Uterus (tissue), 4 donors: Measurements from ENCODE around the gene TSTD1. TPM values are rescaled to one million over a fixed set of nuclear protein-coding genes. Genes with fewer than 3 reads are reported as not detected.

Experiments used
- DNase-seq, 2 donors: peaks; one replicate each; pipeline ENCODE4 v3.0.0-alpha.2; 2019 to 2020
- H3K27ac ChIP-seq, 2 donors: fragments of 200-600 bp; sonication (generic); 1 replicate in 1 of 2; 2 replicates in 1 of 2; pipeline ENCODE4 v1.5.1; 2016 to 2018
- H3K27me3 ChIP-seq, 2 donors: fragments of 200-600 bp; sonication (generic); one replicate each; pipeline ENCODE4 v1.5.1; 2018 to 2019; ENCODE audit warnings: control low read depth in 1 of 2
- H3K36me3 ChIP-seq, 2 donors: fragments of 200-600 bp; sonication (generic); one replicate each; pipeline ENCODE4 v1.5.1; 2019; ENCODE audit warnings: control low read depth in 1 of 2
- H3K4me1 ChIP-seq, 2 donors: fragments of 200-600 bp; sonication (generic); one replicate each; pipeline ENCODE4 v1.5.1; 2018 to 2019; ENCODE audit warnings: control low read depth in 1 of 2
- H3K4me3 ChIP-seq, 2 donors: fragments of 200-600 bp; sonication (generic); 1 replicate in 1 of 2; 2 replicates in 1 of 2; pipeline ENCODE4 v1.5.1; 2018 to 2019; ENCODE audit warnings: mild to moderate bottlenecking in 1 of 2
- H3K9me3 ChIP-seq, 2 donors: fragments of 200-600 bp; sonication (generic); one replicate each; pipeline ENCODE4 v1.5.1; 2019; ENCODE audit warnings: control low read depth in 1 of 2
- CTCF ChIP-seq, 4 experiments: fragments of 200-600 bp in 2 of 4; fragments of 450-650 bp in 2 of 4; sonication (generic) in 2 of 4; IDR thresholded peaks; one replicate each; pipeline ENCODE4 v1.5.1; 2016 to 2019; ENCODE audit warnings: antibody characterized with exemption in 4 of 4, mild to moderate bottlenecking in 2 of 4, moderate library complexity in 1 of 4
- POLR2A ChIP-seq, 2 donors: fragments of 450-650 bp; IDR thresholded peaks; one replicate each; pipeline ENCODE4 v1.6.1; 2016; ENCODE audit warnings: antibody characterized with exemption in 2 of 2, mild to moderate bottlenecking in 1 of 2, moderate library complexity in 1 of 2
- intact Hi-C: fragments of 100-400 bp; cut with DNase I; formaldehyde crosslinking; loops from one replicate; pipeline ENCODE4 v1.15.1; 2023; ENCODE audit warnings: low total_unique reads
- total RNA-seq, 4 donors: library from RNA; depleted of rRNA in 3 of 4; stranded (reverse); fragments of >200 nt in 3 of 4; gene quantifications; one replicate each; pipeline versions ENCODE4 v1.1.0 to v1.2.4, GENCODE V29; 2014 to 2023
- donor health status: DM: yes; HTN: yes; CAD: no.

Gene TSTD1
- total RNA-seq, 4 donors from 2014 or later = 5.6 to 20.3 TPM; not detected in 2

GRCh38 chr1:161044535-161044907 lies 5.8 kb upstream of the TSTD1 start:
- Histone ChIP-seq H3K27ac (peak overlapping the region; percentile 93 to 97), H3K9me3 (no peaks in the 10 kb centered on the region), H3K27me3 (no peaks in the 10 kb centered on the region), H3K36me3 (no peaks in the 10 kb centered on the region), H3K4me1 (peaks cover 0 to 6% of the 10 kb centered on the region in 2 donors), H3K4me3 (peak overlapping the region; percentile 78 to 87)
- TF ChIP-seq POLR2A (IDR thresholded peaks at IDR 0.05) (no peak), CTCF (IDR thresholded peaks at IDR 0.05) (no peak)
- DNase-seq = no peak
- intact Hi-C loops = no loop called here

GRCh38 chr1:161039546-161039945 lies 782 bp upstream of the TSTD1 start:
- H3K27ac ChIP-seq = no peak overlapping the region
- no peak for TF ChIP-seq POLR2A (IDR thresholded peaks at IDR 0.05)
- no peak for TF ChIP-seq CTCF (IDR thresholded peaks at IDR 0.05)
- H3K27me3 ChIP-seq = no peaks in the 10 kb centered on the region
- peaks cover 0 to 6% of the 10 kb centered on the region in 2 donors for H3K4me1 ChIP-seq
- H3K36me3 ChIP-seq = no peaks in the 10 kb centered on the region
- no peak for DNase-seq
- intact Hi-C loops = no loop called here
- no peak overlapping the region for H3K4me3 ChIP-seq
- H3K9me3 ChIP-seq = no peaks in the 10 kb centered on the region

- peaks cover 0 to 3% of the 10 kb centered on the region in 2 donors for H3K4me1 ChIP-seq
- intact Hi-C loops = no loop called here
- no peak for DNase-seq
- no peaks in the 10 kb centered on the region for H3K9me3 ChIP-seq
- H3K27me3 ChIP-seq = no peaks in the 10 kb centered on the region
- peak overlapping the region in 1 of 2 donors; percentile 46 for H3K4me3 ChIP-seq
- TF ChIP-seq CTCF (IDR thresholded peaks at IDR 0.05) = no peak
- no peak for TF ChIP-seq POLR2A (IDR thresholded peaks at IDR 0.05)
- no peaks in the 10 kb centered on the region for H3K36me3 ChIP-seq
- H3K27ac ChIP-seq = no peak overlapping the region
Observed at GRCh38 chr1:161039154-161039545, 386 bp upstream of the TSTD1 start.

- H3K9me3 ChIP-seq = no peaks in the 10 kb centered on the region
- intact Hi-C loops = no loop called here
- no peaks in the 10 kb centered on the region for H3K4me1 ChIP-seq
- DNase-seq = no peak
- TF ChIP-seq CTCF (IDR thresholded peaks at IDR 0.05) = no peak
- no peak for TF ChIP-seq POLR2A (IDR thresholded peaks at IDR 0.05)
- no peaks in the 10 kb centered on the region for H3K36me3 ChIP-seq
- H3K27ac ChIP-seq = no peak overlapping the region
- H3K27me3 ChIP-seq = no peaks in the 10 kb centered on the region
- peak overlapping the region in 1 of 2 donors; percentile 46 for H3K4me3 ChIP-seq
Observed at GRCh38 chr1:161037661-161038522, 872 bp downstream of the TSTD1 start.

GRCh38 chr1:161033751-161034150 lies 5.0 kb downstream of the TSTD1 start:
- no peaks in the 10 kb centered on the region for H3K4me1 ChIP-seq
- H3K27me3 ChIP-seq = no peaks in the 10 kb centered on the region
- H3K36me3 ChIP-seq = no peaks in the 10 kb centered on the region
- TF ChIP-seq CTCF (IDR thresholded peaks at IDR 0.05) (no peak), POLR2A (IDR thresholded peaks at IDR 0.05) (no peak)
- no peaks in the 10 kb centered on the region for H3K9me3 ChIP-seq
- no peak overlapping the region for H3K4me3 ChIP-seq
- DNase-seq = no peak
- intact Hi-C loops = no loop called here
- H3K27ac ChIP-seq = no peak overlapping the region
